Mesendoderm (in vitro differentiated cells): ENCODE results near the gene LATS1.
A peak's percentile ranks its signal among the peaks of the same experiment; 100 is the strongest.
"Not testable (repeated sequence)": the region's sequence is repeated elsewhere in the genome, so short reads cannot be mapped to it uniquely, and the experiment has no call there.

ENCODE experiments used
- DNase-seq: peaks from one replicate; pipeline ENCODE4 v3.0.0; 2013
- H2AK5ac ChIP-seq: 2 replicates; pipeline ENCODE4 v1.6.1; 2013; ENCODE audit warnings: low read length, inconsistent platforms
- H2BK120ac ChIP-seq: 2 replicates; pipeline ENCODE4 v1.6.1; 2013; ENCODE audit warnings: low read depth, mild to moderate bottlenecking, low read length, moderate library complexity, mixed read lengths
- H2BK15ac ChIP-seq: replicated peaks from 2 replicates; pipeline ENCODE4 v1.6.1; 2013; ENCODE audit warnings: low read depth, mild to moderate bottlenecking, moderate library complexity
- H2BK5ac ChIP-seq: 2 replicates; pipeline ENCODE4 v1.6.1; 2013; ENCODE audit warnings: low read length, inconsistent platforms
- H3K18ac ChIP-seq: 2 replicates; pipeline ENCODE4 v1.6.1; 2013; ENCODE audit warnings: mild to moderate bottlenecking, low read length, mixed read lengths
- H3K23ac ChIP-seq: one replicate; pipeline ENCODE4 v1.6.1; 2013; ENCODE audit warnings: low read length
- H3K27ac ChIP-seq: 2 replicates; pipeline ENCODE4 v1.5.1; 2013; ENCODE audit warnings: low read depth, mild to moderate bottlenecking, inconsistent platforms, low read length, moderate library complexity
- H3K27me3 ChIP-seq: 2 replicates; pipeline ENCODE4 v1.6.1; 2013; ENCODE audit warnings: low read length, control low read depth, mild to moderate bottlenecking, inconsistent platforms; ENCODE audit not compliant: insufficient read depth, poor library complexity
- H3K36me3 ChIP-seq: 2 replicates; pipeline ENCODE4 v1.6.1; 2013; ENCODE audit warnings: low read length, inconsistent platforms; ENCODE audit not compliant: control insufficient read depth, insufficient read depth
- H3K4ac ChIP-seq: one replicate; pipeline ENCODE4 v1.6.1; 2013; ENCODE audit warnings: low read depth, mild to moderate bottlenecking, low read length, moderate library complexity
- H3K4me1 ChIP-seq: 2 replicates; pipeline ENCODE4 v1.6.1; 2013; ENCODE audit warnings: low read depth, low read length, inconsistent platforms; ENCODE audit not compliant: control insufficient read depth
- H3K4me2 ChIP-seq: 2 replicates; pipeline ENCODE4 v1.6.1; 2013; ENCODE audit warnings: low read length
- H3K4me3 ChIP-seq: 2 replicates; pipeline ENCODE4 v1.5.1; 2013; ENCODE audit warnings: mild to moderate bottlenecking, low read length
- H3K56ac ChIP-seq: one replicate; pipeline ENCODE4 v1.6.1; 2013; ENCODE audit warnings: low read length
- H3K79me1 ChIP-seq: 2 replicates; pipeline ENCODE4 v1.6.1; 2013; ENCODE audit warnings: low read length, inconsistent platforms
- H3K79me2 ChIP-seq: 2 replicates; pipeline ENCODE4 v1.6.1; 2013; ENCODE audit warnings: mild to moderate bottlenecking, low read length; ENCODE audit not compliant: control insufficient read depth, insufficient read depth
- H3K9ac ChIP-seq: 2 replicates; pipeline ENCODE4 v1.6.1; 2013; ENCODE audit warnings: low read length, inconsistent platforms
- H4K5ac ChIP-seq: one replicate; pipeline ENCODE4 v1.6.1; 2013; ENCODE audit warnings: low read length
- H4K8ac ChIP-seq: one replicate; pipeline ENCODE4 v1.6.1; 2013; ENCODE audit warnings: low read depth, mild to moderate bottlenecking, control low read depth, low read length, moderate library complexity
- WGBS: extraction: QIAGEN DNeasy Blood & Tissue Kit; methylation state at CpG from one replicate; pipeline ENCODE4 v1.1.7; 2013; ENCODE audit warnings: low lambda C conversion rate, missing lambda C conversion rate; ENCODE audit not compliant: insufficient coverage; ENCODE audit errors: extremely low coverage; 5-methylcytosine and 5-hydroxymethylcytosine counted together

LATS1 gene

GRCh38 chr6:149745252-149745651 lies 27.4 kb upstream of the LATS1 start:
- H3K36me3 ChIP-seq, H3K4me3 ChIP-seq, H3K27ac ChIP-seq, H4K8ac ChIP-seq, H3K4me1 ChIP-seq, H3K79me1 ChIP-seq, H2BK5ac ChIP-seq, H3K4ac ChIP-seq, H2AK5ac ChIP-seq, H3K56ac ChIP-seq, H3K27me3 ChIP-seq, DNase-seq, H4K5ac ChIP-seq, H3K23ac ChIP-seq, H2BK120ac ChIP-seq, H3K18ac ChIP-seq, H2BK15ac ChIP-seq: not testable (repeated sequence)
- no CpG with 5 or more reads among the region's 10 CpGs for WGBS
- H3K79me2 ChIP-seq, result peaks cover 12% of the 10 kb centered on the region
- H3K9ac ChIP-seq, result peak overlapping the region; percentile 92
- H3K4me2 ChIP-seq, result peak overlapping the region; percentile 17

DNA sequence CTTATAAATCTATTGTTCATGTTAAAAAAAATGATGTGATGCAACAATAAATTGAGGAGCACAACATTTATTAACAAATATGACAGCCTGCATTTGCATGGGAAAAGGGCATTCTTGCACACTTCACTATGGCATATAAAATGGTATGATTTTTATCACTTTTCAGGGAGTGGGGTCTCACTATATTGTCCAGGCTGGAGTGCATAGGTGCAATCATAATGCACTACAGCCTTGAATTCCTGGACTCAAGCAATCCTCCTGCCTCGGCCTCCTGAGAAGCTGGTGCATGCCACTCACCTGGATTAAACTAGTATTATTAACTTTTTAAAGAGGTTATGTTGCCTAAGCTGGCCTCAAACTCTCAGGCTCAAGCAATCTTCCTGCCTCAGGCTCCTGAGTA lies 17.0 kb upstream of the LATS1 start:
- Histone ChIP-seq H2BK15ac (no peak overlapping the region), H3K4me1 (no peaks in the 10 kb centered on the region), H3K27ac (no peak overlapping the region), H3K79me2 (no peaks in the 10 kb centered on the region), H3K9ac (no peak overlapping the region), H3K18ac (no peak overlapping the region), H2BK5ac (no peak overlapping the region), H3K56ac (no peak overlapping the region), H3K4me2 (no peak overlapping the region), H4K5ac (no peak overlapping the region), H4K8ac (no peak overlapping the region), H2AK5ac (no peak overlapping the region), H3K36me3 (peaks cover 7% of the 10 kb centered on the region), H3K4me3 (no peak overlapping the region), H3K23ac (no peak overlapping the region), H3K79me1 (no peaks in the 10 kb centered on the region), H3K4ac (no peak overlapping the region), H3K27me3 (no peaks in the 10 kb centered on the region), H2BK120ac (no peak overlapping the region)
- no CpG with 5 or more reads among the region's 1 CpG for WGBS
- no peak for DNase-seq

DNA sequence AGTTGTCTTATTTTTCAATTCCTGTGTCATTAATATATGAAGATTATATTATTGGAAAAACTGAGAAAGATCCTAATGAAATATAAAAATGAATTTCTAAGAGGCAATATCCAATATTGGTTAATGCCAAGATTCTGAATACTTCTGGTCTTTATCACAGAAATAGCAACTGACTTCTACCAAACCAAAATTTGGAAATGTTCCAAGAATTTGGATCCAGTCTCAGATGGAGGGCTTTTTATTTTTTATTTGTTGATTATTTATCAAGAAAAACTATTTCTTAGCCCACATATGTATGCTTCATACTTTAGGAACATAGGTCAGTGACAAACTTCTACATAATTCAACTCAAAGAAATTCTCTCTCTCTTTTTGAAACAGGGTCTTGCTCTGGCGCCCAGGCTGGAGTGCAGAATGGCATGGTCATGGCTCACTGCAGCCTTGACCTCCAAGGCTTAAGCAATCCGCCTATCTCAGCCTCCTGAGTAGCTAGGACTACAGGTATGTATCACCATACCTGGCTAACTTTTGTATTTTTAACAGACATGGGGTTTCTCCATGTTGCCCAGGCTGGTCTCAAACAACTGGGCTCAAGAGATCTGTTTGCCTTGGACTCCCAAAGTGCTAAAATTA lies 15.3 kb upstream of the LATS1 start:
- Histone ChIP-seq H2BK5ac (no peak overlapping the region), H3K79me1 (no peaks in the 10 kb centered on the region), H3K18ac (no peak overlapping the region), H3K23ac (no peak overlapping the region), H3K4me1 (no peaks in the 10 kb centered on the region), H3K4me3 (no peak overlapping the region), H3K4me2 (no peak overlapping the region), H3K27ac (no peak overlapping the region), H3K79me2 (no peaks in the 10 kb centered on the region), H3K4ac (no peak overlapping the region), H4K8ac (no peak overlapping the region), H2BK120ac (no peak overlapping the region), H3K36me3 (peaks cover 12% of the 10 kb centered on the region), H3K9ac (no peak overlapping the region), H3K56ac (no peak overlapping the region), H2BK15ac (no peak overlapping the region), H3K27me3 (no peaks in the 10 kb centered on the region), H2AK5ac (no peak overlapping the region), H4K5ac (no peak overlapping the region)
- no peak for DNase-seq
- WGBS, result no CpG with 5 or more reads among the region's 2 CpGs

- H3K4me1 ChIP-seq, result no peaks in the 10 kb centered on the region
- no peaks in the 10 kb centered on the region for H3K27me3 ChIP-seq
- no peak overlapping the region for H3K9ac ChIP-seq
- H3K4me3 ChIP-seq, result no peak overlapping the region
- H4K5ac ChIP-seq, result no peak overlapping the region
- no peak overlapping the region for H4K8ac ChIP-seq
- H3K79me2 ChIP-seq, result no peaks in the 10 kb centered on the region
- peaks cover 8% of the 10 kb centered on the region for H3K36me3 ChIP-seq
- DNase-seq, result no peak
- H3K18ac ChIP-seq, result no peak overlapping the region
- no peak overlapping the region for H2AK5ac ChIP-seq
- no peak overlapping the region for H2BK5ac ChIP-seq
- H3K56ac ChIP-seq, result no peak overlapping the region
- H2BK15ac ChIP-seq, result no peak overlapping the region
- no peak overlapping the region for H3K4me2 ChIP-seq
- H3K4ac ChIP-seq, result no peak overlapping the region
- no peaks in the 10 kb centered on the region for H3K79me1 ChIP-seq
- no peak overlapping the region for H3K23ac ChIP-seq
- WGBS, result no CpG with 5 or more reads among the region's 8 CpGs
- no peak overlapping the region for H3K27ac ChIP-seq
- no peak overlapping the region for H2BK120ac ChIP-seq
Observed at GRCh38 chr6:149729824-149730223, 11.9 kb upstream of the LATS1 start.

DNA sequence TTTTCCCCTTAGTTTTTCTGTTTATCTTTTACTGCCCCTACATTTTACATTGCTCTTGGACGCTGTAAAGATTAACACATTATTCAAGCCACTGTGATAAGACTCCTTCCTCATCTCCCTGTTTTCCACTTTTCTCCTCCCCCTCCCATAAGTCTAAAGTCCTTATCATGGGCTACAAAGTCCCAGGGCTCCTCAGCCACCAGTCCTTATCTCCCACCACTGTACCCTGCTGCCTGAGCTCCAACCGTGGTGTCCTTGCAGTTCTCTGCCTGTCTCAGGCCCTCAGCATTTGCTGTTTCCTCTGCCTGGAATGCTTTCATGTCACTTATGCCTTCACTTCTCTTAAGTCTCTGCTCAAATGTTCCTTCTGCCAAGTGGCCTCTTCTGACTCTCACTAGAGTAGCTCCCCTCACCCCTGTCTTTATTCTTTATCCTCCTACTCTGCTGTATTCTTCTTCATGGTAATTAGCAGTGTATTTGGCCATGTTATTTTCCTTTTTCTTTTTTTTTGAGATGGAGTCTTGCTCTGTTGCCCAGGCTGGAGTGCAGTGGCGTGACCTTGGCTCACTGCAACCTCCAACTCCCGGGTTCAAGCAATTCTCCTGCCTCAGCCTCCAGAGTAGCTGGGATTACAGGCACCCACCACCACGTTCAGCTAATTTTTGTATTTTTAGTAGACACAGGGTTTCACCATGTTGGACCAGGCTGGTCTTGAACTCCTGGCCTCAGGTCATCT lies 10.8 kb upstream of the LATS1 start:
- no CpG with 5 or more reads among the region's 5 CpGs for WGBS
- Histone ChIP-seq H2BK5ac (no peak overlapping the region), H3K18ac (no peak overlapping the region), H3K79me2 (no peaks in the 10 kb centered on the region), H3K9ac (no peak overlapping the region), H3K4me1 (no peaks in the 10 kb centered on the region), H4K5ac (no peak overlapping the region), H4K8ac (no peak overlapping the region), H3K4me3 (no peak overlapping the region), H3K4ac (no peak overlapping the region), H2AK5ac (no peak overlapping the region), H3K27ac (no peak overlapping the region), H3K4me2 (no peak overlapping the region), H3K23ac (no peak overlapping the region), H2BK120ac (no peak overlapping the region), H2BK15ac (no peak overlapping the region), H3K27me3 (no peaks in the 10 kb centered on the region), H3K36me3 (peaks cover 9% of the 10 kb centered on the region), H3K56ac (no peak overlapping the region), H3K79me1 (no peaks in the 10 kb centered on the region)
- DNase-seq, result peak; percentile 48
